ENCODE data around the gene SLC52A1.
A peak's percentile ranks its signal among the peaks of the same experiment; 100 is the strongest.
"Not testable (repeated sequence)": the region's sequence is repeated elsewhere in the genome, so short reads cannot be mapped to it uniquely, and the experiment has no call there.

Gene SLC52A1

GRCh38 chr17:5032865-5033264, 2.4 kb downstream of the SLC52A1 start:
- H3K4me1 ChIP-seq (ENCODE audit: control insufficient read depth in 1 of 2, insufficient read depth in 2 of 2, low read length in 2 of 2): no peaks in the 10 kb centered on the region
- H3K14ac ChIP-seq (ENCODE audit: low read length): no peak overlapping the region
- H3K79me2 ChIP-seq (ENCODE audit: control insufficient read depth, insufficient read depth, low read length, poor library complexity): no peaks in the 10 kb centered on the region
- H3K4me3 ChIP-seq (ENCODE audit: low read depth, low read length): no peak overlapping the region
- no peaks in the 10 kb centered on the region for H3K36me3 ChIP-seq (ENCODE audit: control insufficient read depth in 1 of 2, insufficient read depth in 2 of 2, low read length in 2 of 2)
- H2AFZ ChIP-seq (ENCODE audit: insufficient read depth, low read length, poor library complexity): no peak overlapping the region
- no CpG with 5 or more reads among the region's 6 CpGs for WGBS (ENCODE audit: extremely low coverage, insufficient coverage, insufficient read length)
- no peak overlapping the region for H4K8ac ChIP-seq (ENCODE audit: low read depth, low read length)
- H4K12ac ChIP-seq (ENCODE audit: low read depth, low read length): no peak overlapping the region
- H3K18ac ChIP-seq (ENCODE audit: low read length): no peak overlapping the region
- H3K9me3 ChIP-seq (ENCODE audit: insufficient read depth, low read depth, low read length): peaks cover 1% of the 10 kb centered on the region
- no peak overlapping the region for H3K9ac ChIP-seq (ENCODE audit: low read length)
- no peak overlapping the region for H3K4me2 ChIP-seq (ENCODE audit: low read length)
- H2BK5ac ChIP-seq (ENCODE audit: low read depth, low read length, poor library complexity): no peak overlapping the region
- H3K4ac ChIP-seq (ENCODE audit: low read depth, low read length): no peak overlapping the region
- H2BK120ac ChIP-seq (ENCODE audit: insufficient read depth, low read length, poor library complexity): no peak overlapping the region
- peaks cover 2% of the 10 kb centered on the region for H3K79me1 ChIP-seq (ENCODE audit: low read length)
- DNase-seq: no peak
- peaks cover 3% of the 10 kb centered on the region for H3K27me3 ChIP-seq (ENCODE audit: insufficient read depth, low read length)
- no peak overlapping the region for H3K23ac ChIP-seq (ENCODE audit: low read length)
- H3K27ac ChIP-seq (ENCODE audit: low read depth, low read length): no peak overlapping the region
- no peak overlapping the region for H2BK12ac ChIP-seq (ENCODE audit: low read length)
- H2AK5ac ChIP-seq (ENCODE audit: low read length): no peak overlapping the region
- no peak overlapping the region for H4K91ac ChIP-seq (ENCODE audit: low read depth, low read length)

GRCh38 chr17:5031365-5032082, 3.7 kb downstream of the SLC52A1 start:
- peak; percentile 73 to 95 for DNase-seq
- no peak overlapping the region for H4K91ac ChIP-seq (ENCODE audit: low read depth, low read length)
- H3K79me1 ChIP-seq (ENCODE audit: low read length): peaks cover 2% of the 10 kb centered on the region
- no peak overlapping the region for H3K14ac ChIP-seq (ENCODE audit: low read length)
- no peak overlapping the region for H2BK12ac ChIP-seq (ENCODE audit: low read length)
- no peak overlapping the region for H3K18ac ChIP-seq (ENCODE audit: low read length)
- no peak overlapping the region for H2BK5ac ChIP-seq (ENCODE audit: low read depth, low read length, poor library complexity)
- H3K4me3 ChIP-seq (ENCODE audit: low read depth, low read length): no peak overlapping the region
- H3K27ac ChIP-seq (ENCODE audit: low read depth, low read length): no peak overlapping the region
- H3K9ac ChIP-seq (ENCODE audit: low read length): no peak overlapping the region
- H3K36me3 ChIP-seq (ENCODE audit: control insufficient read depth in 1 of 2, insufficient read depth in 2 of 2, low read length in 2 of 2): no peaks in the 10 kb centered on the region
- H2AFZ ChIP-seq (ENCODE audit: insufficient read depth, low read length, poor library complexity): peak overlapping the region; percentile 47
- peaks cover 1% of the 10 kb centered on the region for H3K9me3 ChIP-seq (ENCODE audit: insufficient read depth, low read depth, low read length)
- peak overlapping the region; percentile 79 for H4K12ac ChIP-seq (ENCODE audit: low read depth, low read length)
- no peak overlapping the region for H3K23ac ChIP-seq (ENCODE audit: low read length)
- H3K4me1 ChIP-seq (ENCODE audit: control insufficient read depth in 1 of 2, insufficient read depth in 2 of 2, low read length in 2 of 2): no peaks in the 10 kb centered on the region
- H2AK5ac ChIP-seq (ENCODE audit: low read length): no peak overlapping the region
- no peak overlapping the region for H3K4ac ChIP-seq (ENCODE audit: low read depth, low read length)
- H3K27me3 ChIP-seq (ENCODE audit: insufficient read depth, low read length): peaks cover 3% of the 10 kb centered on the region
- peak overlapping the region; percentile 85 for H4K8ac ChIP-seq (ENCODE audit: low read depth, low read length)
- peak overlapping the region; percentile 49 for H2BK120ac ChIP-seq (ENCODE audit: insufficient read depth, low read length, poor library complexity)
- H3K4me2 ChIP-seq (ENCODE audit: low read length): peak overlapping the region; percentile 71
- H3K79me2 ChIP-seq (ENCODE audit: control insufficient read depth, insufficient read depth, low read length, poor library complexity): no peaks in the 10 kb centered on the region
- WGBS (ENCODE audit: extremely low coverage, insufficient coverage, insufficient read length): no CpG with 5 or more reads among the region's 48 CpGs

DNA sequence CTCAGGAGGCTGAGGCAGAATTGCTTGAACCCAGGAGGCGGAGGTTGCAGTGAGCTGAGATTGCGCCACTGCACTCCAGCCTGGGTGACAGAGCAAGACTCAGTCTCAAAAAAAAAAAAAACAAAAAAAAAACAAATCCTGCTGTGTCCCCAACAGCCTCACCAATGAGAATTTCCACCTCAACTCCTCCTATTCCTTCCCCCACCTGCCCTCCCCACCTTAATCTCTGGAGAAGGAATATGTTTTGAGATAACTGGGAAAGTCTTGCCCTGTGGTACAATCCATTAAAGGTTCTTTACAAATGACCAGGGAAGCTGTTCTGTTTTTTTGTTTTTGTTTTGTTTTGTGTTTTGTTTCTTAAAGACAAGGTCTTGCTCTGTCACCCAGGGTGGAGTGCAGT, 5.1 kb downstream of the SLC52A1 start:
- H2BK5ac ChIP-seq (ENCODE audit: low read depth, low read length, poor library complexity); H4K8ac ChIP-seq (ENCODE audit: low read depth, low read length); H3K9ac ChIP-seq (ENCODE audit: low read length); H2BK12ac ChIP-seq (ENCODE audit: low read length); DNase-seq; H3K79me1 ChIP-seq (ENCODE audit: low read length); H3K79me2 ChIP-seq (ENCODE audit: control insufficient read depth, insufficient read depth, low read length, poor library complexity); H3K4ac ChIP-seq (ENCODE audit: low read depth, low read length); H3K14ac ChIP-seq (ENCODE audit: low read length); H3K27me3 ChIP-seq (ENCODE audit: insufficient read depth, low read length); H3K4me1 ChIP-seq (ENCODE audit: control insufficient read depth in 1 of 2, insufficient read depth in 2 of 2, low read length in 2 of 2); H4K91ac ChIP-seq (ENCODE audit: low read depth, low read length); H3K9me3 ChIP-seq (ENCODE audit: insufficient read depth, low read depth, low read length); H2AFZ ChIP-seq (ENCODE audit: insufficient read depth, low read length, poor library complexity); H4K12ac ChIP-seq (ENCODE audit: low read depth, low read length); H3K18ac ChIP-seq (ENCODE audit: low read length); H3K36me3 ChIP-seq (ENCODE audit: control insufficient read depth in 1 of 2, insufficient read depth in 2 of 2, low read length in 2 of 2); H3K27ac ChIP-seq (ENCODE audit: low read depth, low read length); H3K4me3 ChIP-seq (ENCODE audit: low read depth, low read length); H2AK5ac ChIP-seq (ENCODE audit: low read length); H3K23ac ChIP-seq (ENCODE audit: low read length); H3K4me2 ChIP-seq (ENCODE audit: low read length); H2BK120ac ChIP-seq (ENCODE audit: insufficient read depth, low read length, poor library complexity): not testable (repeated sequence)
- WGBS (ENCODE audit: extremely low coverage, insufficient coverage, insufficient read length): no CpG with 5 or more reads among the region's 2 CpGs

DNA sequence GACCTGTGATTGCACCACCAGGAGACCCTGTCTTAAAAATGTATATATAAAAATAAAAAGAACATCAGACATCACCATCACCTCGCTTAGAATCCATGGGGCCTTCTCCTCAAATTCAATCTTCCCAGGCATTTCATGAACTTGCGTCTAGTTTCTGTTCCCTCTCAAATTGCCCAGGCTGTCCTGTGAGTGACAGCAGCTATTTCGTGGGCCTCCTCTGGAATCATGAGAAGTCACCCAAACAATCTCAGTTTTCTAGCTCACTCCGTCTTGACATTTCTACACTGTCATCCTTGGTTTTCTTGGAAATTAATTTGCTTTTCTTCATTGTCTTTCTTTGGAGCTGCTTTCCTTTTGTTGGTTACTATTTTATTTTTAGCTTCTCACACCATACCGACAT, 7.3 kb downstream of the SLC52A1 start:
- no peak for DNase-seq
- Histone ChIP-seq H4K12ac (ENCODE audit: low read depth, low read length) (no peak overlapping the region), H2BK5ac (ENCODE audit: low read depth, low read length, poor library complexity) (no peak overlapping the region), H3K4me2 (ENCODE audit: low read length) (no peak overlapping the region), H3K27me3 (ENCODE audit: insufficient read depth, low read length) (no peaks in the 10 kb centered on the region), H3K4ac (ENCODE audit: low read depth, low read length) (no peak overlapping the region), H2AFZ (ENCODE audit: insufficient read depth, low read length, poor library complexity) (no peak overlapping the region), H3K18ac (ENCODE audit: low read length) (no peak overlapping the region), H3K9ac (ENCODE audit: low read length) (no peak overlapping the region), H3K9me3 (ENCODE audit: insufficient read depth, low read depth, low read length) (no peaks in the 10 kb centered on the region), H4K91ac (ENCODE audit: low read depth, low read length) (no peak overlapping the region), H3K27ac (ENCODE audit: low read depth, low read length) (no peak overlapping the region), H3K4me1 (ENCODE audit: control insufficient read depth in 1 of 2, insufficient read depth in 2 of 2, low read length in 2 of 2) (peaks cover 0 to 3% of the 10 kb centered on the region in 2 experiments), H4K8ac (ENCODE audit: low read depth, low read length) (no peak overlapping the region), H3K36me3 (ENCODE audit: control insufficient read depth in 1 of 2, insufficient read depth in 2 of 2, low read length in 2 of 2) (peaks cover 14 to 16% of the 10 kb centered on the region in 2 experiments), H2AK5ac (ENCODE audit: low read length) (no peak overlapping the region), H2BK120ac (ENCODE audit: insufficient read depth, low read length, poor library complexity) (no peak overlapping the region), H3K79me1 (ENCODE audit: low read length) (peaks cover 2% of the 10 kb centered on the region), H3K79me2 (ENCODE audit: control insufficient read depth, insufficient read depth, low read length, poor library complexity) (no peaks in the 10 kb centered on the region), H3K23ac (ENCODE audit: low read length) (no peak overlapping the region), H3K4me3 (ENCODE audit: low read depth, low read length) (no peak overlapping the region), H2BK12ac (ENCODE audit: low read length) (no peak overlapping the region), H3K14ac (ENCODE audit: low read length) (no peak overlapping the region)
- WGBS (ENCODE audit: extremely low coverage, insufficient coverage, insufficient read length): no CpG with 5 or more reads among the region's 5 CpGs
